ENCODE results near the gene COIL. TPM values are rescaled to one million over a fixed set of nuclear protein-coding genes. Genes with fewer than 3 reads are reported as not detected.

Gene COIL, protein sequence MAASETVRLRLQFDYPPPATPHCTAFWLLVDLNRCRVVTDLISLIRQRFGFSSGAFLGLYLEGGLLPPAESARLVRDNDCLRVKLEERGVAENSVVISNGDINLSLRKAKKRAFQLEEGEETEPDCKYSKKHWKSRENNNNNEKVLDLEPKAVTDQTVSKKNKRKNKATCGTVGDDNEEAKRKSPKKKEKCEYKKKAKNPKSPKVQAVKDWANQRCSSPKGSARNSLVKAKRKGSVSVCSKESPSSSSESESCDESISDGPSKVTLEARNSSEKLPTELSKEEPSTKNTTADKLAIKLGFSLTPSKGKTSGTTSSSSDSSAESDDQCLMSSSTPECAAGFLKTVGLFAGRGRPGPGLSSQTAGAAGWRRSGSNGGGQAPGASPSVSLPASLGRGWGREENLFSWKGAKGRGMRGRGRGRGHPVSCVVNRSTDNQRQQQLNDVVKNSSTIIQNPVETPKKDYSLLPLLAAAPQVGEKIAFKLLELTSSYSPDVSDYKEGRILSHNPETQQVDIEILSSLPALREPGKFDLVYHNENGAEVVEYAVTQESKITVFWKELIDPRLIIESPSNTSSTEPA
- total RNA-seq (20.3 TPM), polyA plus RNA-seq (11.7 TPM)

DNA sequence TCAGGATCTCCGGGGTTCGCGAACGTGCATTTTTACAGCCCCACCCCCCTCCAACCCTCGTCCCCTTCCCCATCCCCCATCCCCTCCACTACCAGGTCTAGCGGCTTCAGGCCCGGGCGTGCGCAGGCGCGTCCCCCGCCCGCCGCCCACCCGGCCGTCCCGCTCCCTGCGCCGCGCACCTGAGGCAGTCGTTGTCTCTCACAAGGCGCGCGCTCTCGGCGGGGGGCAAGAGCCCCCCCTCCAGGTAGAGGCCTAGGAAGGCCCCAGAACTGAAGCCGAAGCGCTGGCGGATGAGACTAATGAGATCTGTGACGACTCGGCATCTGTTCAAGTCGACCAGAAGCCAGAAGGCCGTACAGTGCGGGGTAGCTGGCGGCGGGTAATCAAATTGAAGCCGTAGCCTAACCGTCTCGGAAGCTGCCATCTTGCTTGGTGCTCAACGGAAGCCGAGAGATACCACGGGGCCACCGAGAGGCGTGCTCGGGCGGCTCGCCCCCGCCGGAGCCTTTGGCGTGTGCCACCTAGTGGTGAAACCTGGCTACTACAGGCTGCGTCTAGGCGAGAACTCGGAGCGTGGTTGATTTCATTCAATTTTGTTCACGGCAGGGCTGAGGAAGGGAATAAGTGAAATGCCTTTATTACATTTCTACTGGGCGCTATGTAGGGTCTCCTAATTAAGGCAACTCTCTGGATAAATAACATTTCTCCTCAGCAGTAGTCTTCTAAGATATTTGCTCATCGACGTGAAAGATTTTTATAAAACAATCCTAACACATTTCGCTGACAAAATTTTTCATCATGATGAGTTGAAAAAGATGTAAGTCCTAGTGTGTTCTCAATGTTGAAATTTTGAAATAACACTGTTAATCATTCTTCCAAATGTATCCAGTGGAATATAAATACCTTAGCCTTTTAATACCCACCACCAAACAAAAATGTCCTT is at the start of gene COIL:
Gene COIL, minus strand, starts transcription at position 455 of the 943 bp plus-strand sequence. Its CDS starts 31 bp downstream, at position 424.
- H3K4me1 ChIP-seq (ENCODE audit: insufficient read depth): no peaks in the 10 kb centered on the region
- peak within 1 kb of the TSS; percentile 97 for H3K4me3 ChIP-seq (ENCODE audit: low read depth, low read length)
- 4% methylated on average over 59 of the region's 59 CpGs for WGBS
- no peaks in the 10 kb centered on the region for H3K36me3 ChIP-seq (ENCODE audit: insufficient read depth)
- DNase-seq (ENCODE audit: extremely low spot score): peak; percentile 82
- H3K27ac ChIP-seq (ENCODE audit: low read depth): peak within 1 kb of the TSS; percentile 83

DNA sequence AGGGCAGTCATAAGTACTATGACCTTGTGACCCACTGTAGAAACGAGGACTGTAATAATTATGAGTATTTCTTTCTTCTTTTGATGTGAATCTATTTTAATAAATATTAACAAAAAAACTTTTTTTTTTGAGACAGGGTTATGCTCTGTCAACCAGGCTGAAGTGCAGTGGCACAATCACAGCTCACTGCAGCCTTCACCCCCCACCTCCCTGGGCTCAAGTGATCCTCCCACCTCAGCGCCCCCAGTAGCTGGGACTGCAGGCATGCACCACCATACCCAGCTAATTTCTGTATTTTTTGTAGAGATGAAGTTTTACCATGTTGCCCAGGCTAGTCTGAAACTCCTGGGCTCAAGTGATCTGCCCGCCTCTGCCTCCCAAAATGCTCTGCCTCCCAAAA is 49.6 kb upstream of the COIL start:
- 64% methylated on average over 3 of the region's 3 CpGs for WGBS
- no peak overlapping the region for H3K4me3 ChIP-seq (ENCODE audit: low read depth, low read length)
- no peak for DNase-seq (ENCODE audit: extremely low spot score)
- no peaks in the 10 kb centered on the region for H3K4me1 ChIP-seq (ENCODE audit: insufficient read depth)
- H3K27ac ChIP-seq (ENCODE audit: low read depth): no peak overlapping the region
- H3K36me3 ChIP-seq (ENCODE audit: insufficient read depth): no peaks in the 10 kb centered on the region

DNA sequence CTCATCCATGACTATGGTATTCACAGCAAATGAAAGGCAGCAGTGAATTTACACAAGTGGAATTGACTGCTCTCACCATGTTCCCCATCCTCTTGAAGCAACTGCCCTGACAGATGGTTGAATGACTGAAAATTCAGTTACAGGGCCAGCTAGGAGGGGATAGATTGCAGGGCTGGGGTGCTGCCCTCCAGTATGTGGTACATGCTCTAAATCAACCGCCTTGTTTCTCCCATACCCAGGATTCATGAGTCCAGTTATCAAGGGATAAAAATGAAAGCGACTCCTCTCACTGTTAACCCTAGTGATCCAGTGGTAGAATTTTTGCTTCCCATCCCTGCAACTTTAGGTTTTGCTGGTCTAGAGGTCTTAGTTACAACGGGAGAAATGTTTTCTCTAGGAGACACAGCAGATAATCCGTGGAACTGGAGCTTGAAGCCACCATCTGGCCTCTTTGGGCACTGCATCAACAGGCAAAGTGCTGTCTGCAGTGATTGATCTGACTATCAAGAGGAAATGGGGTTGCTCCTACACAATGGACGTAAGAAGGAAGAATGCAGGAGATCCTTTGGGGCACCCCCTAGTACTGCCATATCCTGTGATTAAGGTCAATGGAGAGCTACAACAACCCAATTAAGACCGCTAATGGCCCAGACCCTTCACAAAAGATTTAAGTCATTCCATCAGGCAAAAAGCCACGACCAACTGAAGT is 49.0 kb upstream of the COIL start:
- H3K4me3 ChIP-seq (ENCODE audit: low read depth, low read length): no peak overlapping the region
- no peak for DNase-seq (ENCODE audit: extremely low spot score)

DNA sequence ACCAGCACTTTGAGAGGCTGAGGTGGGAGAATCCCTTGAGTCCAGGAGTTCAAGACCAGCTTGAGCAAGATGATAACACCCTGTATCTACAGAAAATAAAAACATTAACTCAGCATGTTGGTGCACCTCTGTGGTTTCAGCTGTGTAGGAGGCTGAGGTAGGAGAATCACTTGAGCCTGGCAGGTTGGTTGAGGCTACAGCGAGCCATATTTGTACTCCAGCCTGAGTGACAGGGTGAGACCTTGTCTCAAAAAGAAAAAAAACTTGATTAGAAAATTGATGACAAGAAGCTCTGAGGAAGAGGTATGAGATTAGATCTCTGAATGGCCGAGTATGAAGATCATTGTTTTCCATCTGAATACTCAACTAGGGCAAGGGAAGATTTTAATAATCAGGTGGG is 48.1 kb upstream of the COIL start:
- Histone ChIP-seq H3K4me3 (ENCODE audit: low read depth, low read length) (no peak overlapping the region), H3K4me1 (ENCODE audit: insufficient read depth) (no peaks in the 10 kb centered on the region), H3K36me3 (ENCODE audit: insufficient read depth) (no peaks in the 10 kb centered on the region), H3K27ac (ENCODE audit: low read depth) (no peak overlapping the region)
- WGBS: 80% methylated on average over 2 of the region's 2 CpGs
- no peak for DNase-seq (ENCODE audit: extremely low spot score)

More for the DNA sequence above, 49.0 kb upstream of the COIL start:
- Histone ChIP-seq H3K4me1 (ENCODE audit: insufficient read depth) (no peaks in the 10 kb centered on the region), H3K36me3 (ENCODE audit: insufficient read depth) (no peaks in the 10 kb centered on the region), H3K27ac (ENCODE audit: low read depth) (no peak overlapping the region)
- WGBS: 38% methylated on average over 7 of the region's 7 CpGs

DNA sequence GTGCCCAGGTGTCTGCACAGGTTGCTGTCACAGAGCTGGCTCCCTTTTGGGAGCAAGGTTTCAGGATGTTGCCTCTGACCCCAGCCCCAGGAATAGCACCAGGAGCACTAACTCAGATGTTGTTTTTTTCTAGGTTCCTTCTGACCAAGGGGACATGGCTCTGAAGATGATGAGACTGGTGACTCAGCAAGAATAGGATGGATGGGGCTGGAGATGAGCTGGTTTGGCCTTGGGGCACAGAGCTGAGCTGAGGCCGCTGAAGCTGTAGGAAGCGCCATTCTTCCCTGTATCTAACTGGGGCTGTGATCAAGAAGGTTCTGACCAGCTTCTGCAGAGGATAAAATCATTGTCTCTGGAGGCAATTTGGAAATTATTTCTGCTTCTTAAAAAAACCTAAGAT is 45.2 kb upstream of the COIL start:
- DNase-seq (ENCODE audit: extremely low spot score): no peak
- 98% methylated on average over 2 of the region's 2 CpGs for WGBS
- Histone ChIP-seq H3K4me1 (ENCODE audit: insufficient read depth) (no peaks in the 10 kb centered on the region), H3K27ac (ENCODE audit: low read depth) (no peak overlapping the region), H3K4me3 (ENCODE audit: low read depth, low read length) (no peak overlapping the region), H3K36me3 (ENCODE audit: insufficient read depth) (peaks cover 5% of the 10 kb centered on the region)

DNA sequence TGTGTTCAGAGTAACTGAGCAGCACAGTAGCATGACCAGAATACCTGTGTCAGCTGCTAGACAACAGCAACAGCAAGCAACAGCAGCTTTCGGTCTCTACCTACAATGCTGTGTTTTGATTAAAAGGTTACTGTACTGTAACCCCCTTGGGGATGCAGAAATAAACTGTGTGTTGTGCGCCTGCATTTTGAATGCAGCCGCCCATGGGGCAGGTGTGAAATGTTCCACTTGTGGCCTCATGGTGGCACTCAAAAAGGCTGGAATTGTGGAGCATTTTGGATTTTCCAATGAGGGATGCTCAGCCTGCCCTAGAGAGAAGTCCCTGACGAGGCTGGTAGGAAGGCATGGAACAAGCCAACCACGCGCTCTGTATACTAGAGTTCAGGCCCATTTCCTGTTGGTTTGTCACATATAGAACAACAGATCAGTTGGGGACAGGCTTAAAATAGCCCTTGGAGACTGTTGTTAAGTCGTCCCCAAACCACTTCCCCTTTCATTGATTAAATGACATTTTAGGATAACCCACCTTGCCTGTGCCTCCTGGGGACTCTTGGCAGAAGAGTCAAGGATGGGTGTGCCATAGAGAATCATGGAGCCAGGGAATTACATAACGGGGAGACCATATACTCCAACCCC is 44.2 kb upstream of the COIL start:
- no peaks in the 10 kb centered on the region for H3K4me1 ChIP-seq (ENCODE audit: insufficient read depth)
- no peak for DNase-seq (ENCODE audit: extremely low spot score)
- H3K27ac ChIP-seq (ENCODE audit: low read depth): no peak overlapping the region
- no peak overlapping the region for H3K4me3 ChIP-seq (ENCODE audit: low read depth, low read length)
- peaks cover 5% of the 10 kb centered on the region for H3K36me3 ChIP-seq (ENCODE audit: insufficient read depth)
- WGBS: 77% methylated on average over 8 of the region's 8 CpGs

DNA sequence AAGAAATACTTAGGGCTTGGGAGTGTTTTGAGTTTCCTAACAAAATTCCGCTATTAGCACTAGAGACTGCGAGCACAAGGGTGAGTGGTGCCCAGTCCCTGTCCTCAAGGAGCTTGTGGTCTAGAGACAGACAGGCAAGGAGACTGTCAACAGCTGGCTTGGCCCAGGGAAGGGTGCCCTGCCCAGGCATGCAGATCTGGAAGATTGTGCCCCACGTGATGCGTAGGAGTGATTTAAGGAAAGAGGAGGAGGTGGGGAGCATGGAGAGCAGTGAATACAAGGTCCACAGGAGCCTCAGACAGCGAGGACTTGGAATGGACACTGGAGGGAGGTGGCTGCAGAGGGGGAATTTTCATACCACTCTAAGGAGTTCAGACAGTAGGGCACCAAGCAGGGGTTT is 42.1 kb upstream of the COIL start:
- no peak for DNase-seq (ENCODE audit: extremely low spot score)
- WGBS: 92% methylated on average over 5 of the region's 5 CpGs
- Histone ChIP-seq H3K4me1 (ENCODE audit: insufficient read depth) (no peaks in the 10 kb centered on the region), H3K27ac (ENCODE audit: low read depth) (no peak overlapping the region), H3K4me3 (ENCODE audit: low read depth, low read length) (no peak overlapping the region), H3K36me3 (ENCODE audit: insufficient read depth) (peaks cover 5% of the 10 kb centered on the region)

DNA sequence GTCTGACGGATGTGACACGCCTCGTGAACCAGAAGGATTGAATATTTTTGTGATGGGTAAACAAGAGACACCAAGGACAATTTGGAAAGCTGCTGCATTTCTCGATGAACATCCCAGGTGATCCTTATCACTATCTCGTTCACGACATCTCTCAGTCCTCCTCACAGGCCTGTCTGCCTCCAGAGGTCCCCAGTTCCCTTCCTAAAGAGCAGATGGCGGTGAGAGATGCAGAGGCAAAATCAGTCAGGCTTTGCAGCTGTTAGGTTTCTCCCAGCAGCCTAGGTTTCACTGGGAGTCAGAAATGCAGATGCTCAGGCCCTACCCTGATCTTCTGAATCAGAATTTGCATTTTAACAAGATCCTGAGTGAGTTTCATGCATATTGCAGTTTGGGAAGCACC is 40.7 kb upstream of the COIL start:
- no peaks in the 10 kb centered on the region for H3K4me1 ChIP-seq (ENCODE audit: insufficient read depth)
- H3K4me3 ChIP-seq (ENCODE audit: low read depth, low read length): no peak overlapping the region
- H3K27ac ChIP-seq (ENCODE audit: low read depth): no peak overlapping the region
- WGBS: 86% methylated on average over 7 of the region's 7 CpGs
- no peak for DNase-seq (ENCODE audit: extremely low spot score)
- H3K36me3 ChIP-seq (ENCODE audit: insufficient read depth): peaks cover 5% of the 10 kb centered on the region

DNA sequence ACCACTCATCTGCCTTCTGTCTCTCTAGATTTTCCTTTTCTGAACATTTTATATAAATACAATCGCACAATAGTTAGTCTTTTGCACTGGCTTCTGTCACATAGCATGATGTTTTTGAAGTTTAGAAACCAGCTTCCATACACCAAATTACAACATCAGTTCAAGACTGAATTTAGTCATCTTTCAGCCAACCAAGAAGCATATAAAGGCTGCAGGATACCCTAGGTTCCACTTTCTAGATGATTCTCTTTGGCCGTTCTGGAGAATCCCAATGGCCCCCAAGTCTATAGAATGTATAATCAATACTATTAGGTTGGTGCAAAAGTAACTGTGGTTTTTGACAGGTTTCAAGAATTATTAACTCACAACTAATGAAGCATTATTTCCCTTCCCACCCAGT is 36.5 kb upstream of the COIL start:
- Histone ChIP-seq H3K36me3 (ENCODE audit: insufficient read depth) (peaks cover 2% of the 10 kb centered on the region), H3K4me1 (ENCODE audit: insufficient read depth) (no peaks in the 10 kb centered on the region), H3K27ac (ENCODE audit: low read depth) (no peak overlapping the region), H3K4me3 (ENCODE audit: low read depth, low read length) (no peak overlapping the region)
- WGBS: 97% methylated on average over 2 of the region's 2 CpGs
- DNase-seq (ENCODE audit: extremely low spot score): no peak

DNA sequence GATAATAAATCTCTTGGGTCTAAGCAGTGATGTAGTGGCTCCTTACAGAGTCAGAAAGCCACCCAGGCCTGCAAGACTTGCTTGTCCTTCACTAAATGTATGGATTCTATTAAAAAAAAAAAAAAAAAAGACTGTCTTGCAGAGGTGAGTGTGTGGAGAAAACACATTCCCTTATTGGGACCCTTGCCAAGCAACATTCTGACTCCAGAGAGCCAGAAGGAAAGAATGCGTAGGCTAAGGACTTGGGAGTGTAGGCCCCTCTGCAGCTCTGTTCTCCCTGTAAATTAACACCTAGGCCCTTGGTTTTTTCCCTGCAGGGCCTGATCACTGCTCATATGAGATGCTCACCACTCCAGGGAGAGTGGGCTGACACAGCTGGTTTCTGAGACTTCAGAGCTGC is 34.9 kb upstream of the COIL start:
- no peak for DNase-seq (ENCODE audit: extremely low spot score)
- no peaks in the 10 kb centered on the region for H3K4me1 ChIP-seq (ENCODE audit: insufficient read depth)
- no peak overlapping the region for H3K4me3 ChIP-seq (ENCODE audit: low read depth, low read length)
- no peak overlapping the region for H3K27ac ChIP-seq (ENCODE audit: low read depth)
- H3K36me3 ChIP-seq (ENCODE audit: insufficient read depth): peaks cover 2% of the 10 kb centered on the region
- 73% methylated on average over 1 of the region's 1 CpG for WGBS

DNA sequence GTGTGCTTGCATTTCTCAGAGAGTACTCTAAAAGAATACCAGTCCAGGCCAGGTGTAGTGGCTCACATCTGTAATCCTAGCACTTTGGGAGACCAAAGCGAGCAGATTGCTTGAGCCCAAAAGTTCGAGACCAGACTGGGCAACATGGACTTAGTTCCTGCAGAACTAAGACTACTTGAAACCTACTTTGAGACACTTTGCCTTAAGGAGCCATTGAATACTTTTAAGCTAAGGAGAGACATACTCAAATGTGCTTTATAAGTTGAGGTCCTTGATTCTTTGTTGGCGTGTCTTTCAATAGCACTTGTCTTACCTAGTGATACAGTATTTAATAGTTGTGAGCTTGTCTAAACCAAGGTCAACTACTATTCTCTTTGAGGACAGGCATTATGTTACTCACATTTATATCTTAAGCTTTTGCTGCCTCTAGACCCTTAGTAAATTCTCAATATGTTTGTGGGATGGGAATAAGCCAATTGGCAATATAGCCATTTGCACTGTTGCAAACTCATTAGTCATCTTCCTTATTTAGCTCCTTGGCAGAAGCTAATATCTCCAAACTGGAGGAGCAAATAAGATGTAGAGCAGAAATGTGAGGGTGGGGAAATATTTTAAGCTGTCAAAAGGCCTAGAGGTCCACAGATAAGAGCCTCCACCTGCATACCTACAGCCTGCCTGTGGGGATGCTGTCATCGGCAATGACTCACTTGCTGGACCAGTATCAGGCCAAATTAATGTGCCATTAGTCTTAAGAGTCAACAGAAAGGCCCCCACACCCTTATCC is 33.4 kb upstream of the COIL start:
- 94% methylated on average over 4 of the region's 4 CpGs for WGBS

DNA sequence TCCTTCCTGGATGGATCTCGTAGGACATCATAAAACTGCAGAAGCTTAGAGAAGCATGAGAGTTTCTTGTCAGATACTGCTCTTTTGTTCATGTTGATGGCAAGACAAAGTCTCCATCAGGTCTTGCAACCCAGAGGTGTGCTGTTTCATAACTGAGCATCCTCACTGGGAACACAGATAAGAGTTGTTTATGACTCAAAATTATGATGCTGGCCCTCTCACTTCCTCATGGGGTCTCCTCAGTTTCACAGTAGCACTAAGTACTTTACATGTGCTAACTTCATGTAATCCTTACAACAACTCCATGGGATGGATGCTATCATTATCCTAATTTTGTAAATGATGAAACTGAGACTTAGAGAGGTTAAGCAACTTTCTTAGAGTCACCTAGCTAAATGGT is 31.5 kb upstream of the COIL start:
- Histone ChIP-seq H3K4me1 (ENCODE audit: insufficient read depth) (no peaks in the 10 kb centered on the region), H3K4me3 (ENCODE audit: low read depth, low read length) (no peak overlapping the region), H3K36me3 (ENCODE audit: insufficient read depth) (peaks cover 2% of the 10 kb centered on the region), H3K27ac (ENCODE audit: low read depth) (no peak overlapping the region)
- 64% methylated on average over 1 of the region's 1 CpG for WGBS
- no peak for DNase-seq (ENCODE audit: extremely low spot score)

More for the DNA sequence above, 33.4 kb upstream of the COIL start:
- Histone ChIP-seq H3K36me3 (ENCODE audit: insufficient read depth) (peaks cover 2% of the 10 kb centered on the region), H3K4me3 (ENCODE audit: low read depth, low read length) (no peak overlapping the region), H3K27ac (ENCODE audit: low read depth) (no peak overlapping the region), H3K4me1 (ENCODE audit: insufficient read depth) (no peaks in the 10 kb centered on the region)
- no peak for DNase-seq (ENCODE audit: extremely low spot score)

Data from urinary bladder (tissue), 4 donors.